ENCODE data around the gene MAP4K3. TPM values are rescaled to one million over a fixed set of nuclear protein-coding genes. Genes with fewer than 3 reads are reported as not detected.

MAP4K3 gene
- total RNA-seq, 1 experiment from 2014 or later = 97.4 TPM

DNA sequence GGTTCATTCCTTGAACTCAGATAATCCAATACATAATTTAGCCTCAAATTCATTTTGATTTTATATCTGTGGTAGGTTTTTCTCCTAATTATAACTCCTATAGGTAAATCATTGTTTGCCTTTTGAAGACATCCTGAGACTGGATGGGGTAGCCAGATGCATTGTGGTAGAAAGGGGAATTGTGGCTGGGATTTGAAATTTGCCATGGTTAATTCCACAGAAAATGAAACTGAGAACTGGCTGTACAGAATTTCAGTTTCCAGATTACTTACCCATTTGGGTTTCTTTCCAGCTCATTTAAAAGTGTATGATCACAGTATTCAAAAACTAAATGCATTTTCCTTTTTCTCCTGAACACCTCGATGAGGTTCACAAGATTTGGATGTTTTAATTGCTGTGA, 211.5 kb downstream of the MAP4K3 start:
- no peak for DNase-seq
- no TSS peak for BruUV-seq (replicated peaks)
- H4K20me1 ChIP-seq (ENCODE audit: low read length) = no peaks in the 10 kb centered on the region
- H3K9ac ChIP-seq (ENCODE audit: low read length) = no peak overlapping the region
- CTCF ChIA-PET = no interaction called here
- POLR2A ChIA-PET (ENCODE audit: unreplicated experiment) = no interaction called here
- ATAC-seq = no peak
- H3K4me1 ChIP-seq (ENCODE audit: insufficient read depth, low read length) = no peaks in the 10 kb centered on the region
- no peaks in the 10 kb centered on the region for H3K79me2 ChIP-seq (ENCODE audit: low read length)
- no peak overlapping the region for H2AFZ ChIP-seq (ENCODE audit: low read length)
- no peak for TF ChIP-seq EZH2 (IDR thresholded peaks at IDR 0.05; ENCODE audit: low read length, unreplicated experiment)
- TF ChIP-seq, protein P1, sequence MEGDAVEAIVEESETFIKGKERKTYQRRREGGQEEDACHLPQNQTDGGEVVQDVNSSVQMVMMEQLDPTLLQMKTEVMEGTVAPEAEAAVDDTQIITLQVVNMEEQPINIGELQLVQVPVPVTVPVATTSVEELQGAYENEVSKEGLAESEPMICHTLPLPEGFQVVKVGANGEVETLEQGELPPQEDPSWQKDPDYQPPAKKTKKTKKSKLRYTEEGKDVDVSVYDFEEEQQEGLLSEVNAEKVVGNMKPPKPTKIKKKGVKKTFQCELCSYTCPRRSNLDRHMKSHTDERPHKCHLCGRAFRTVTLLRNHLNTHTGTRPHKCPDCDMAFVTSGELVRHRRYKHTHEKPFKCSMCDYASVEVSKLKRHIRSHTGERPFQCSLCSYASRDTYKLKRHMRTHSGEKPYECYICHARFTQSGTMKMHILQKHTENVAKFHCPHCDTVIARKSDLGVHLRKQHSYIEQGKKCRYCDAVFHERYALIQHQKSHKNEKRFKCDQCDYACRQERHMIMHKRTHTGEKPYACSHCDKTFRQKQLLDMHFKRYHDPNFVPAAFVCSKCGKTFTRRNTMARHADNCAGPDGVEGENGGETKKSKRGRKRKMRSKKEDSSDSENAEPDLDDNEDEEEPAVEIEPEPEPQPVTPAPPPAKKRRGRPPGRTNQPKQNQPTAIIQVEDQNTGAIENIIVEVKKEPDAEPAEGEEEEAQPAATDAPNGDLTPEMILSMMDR (conservative IDR thresholded peaks at IDR 0.05; ENCODE audit: low read depth, low read length) = no peak
- no peak for TF ChIP-seq EZH2phosphoT487 (IDR thresholded peaks at IDR 0.05; ENCODE audit: borderline replicate concordance, low read length)
- H3K36me3 ChIP-seq (ENCODE audit: low read depth, low read length) = no peaks in the 10 kb centered on the region
- no peaks in the 10 kb centered on the region for H3F3A ChIP-seq (ENCODE audit: low read length, unreplicated experiment)
- H3K4me3 ChIP-seq (ENCODE audit: low read length) = no peak overlapping the region
- no peak overlapping the region for H3K4me2 ChIP-seq (ENCODE audit: low read length)
- no peak overlapping the region for H3K27ac ChIP-seq (ENCODE audit: low read length)
- H3K27me3 ChIP-seq (ENCODE audit: low read length) = no peaks in the 10 kb centered on the region
- H3K9me3 ChIP-seq (ENCODE audit: low read length) = no peaks in the 10 kb centered on the region
- H3K9me2 ChIP-seq (replicated peaks; ENCODE audit: low read length) = no peaks in the 10 kb centered on the region
- intact Hi-C loops (cut with micrococcal nuclease) = no loop called here

DNA sequence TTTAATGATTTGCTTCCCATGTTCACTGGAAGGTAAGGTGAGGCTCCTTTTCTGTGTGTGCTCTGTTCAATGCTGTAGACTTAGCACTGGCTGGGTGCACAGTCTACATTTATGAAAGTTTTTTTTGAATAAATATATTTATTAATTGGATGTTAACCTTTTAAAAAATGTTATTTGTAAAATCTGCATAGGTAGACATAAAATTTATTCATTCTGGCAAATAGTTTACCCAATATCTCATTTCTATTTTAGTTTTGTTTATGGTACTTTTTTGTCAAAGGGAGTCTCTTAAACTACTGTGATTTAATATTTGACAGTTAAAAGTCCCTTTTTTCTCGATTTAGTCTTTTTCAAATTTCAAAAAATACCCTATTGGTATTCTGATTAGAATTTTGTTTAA, 213.2 kb downstream of the MAP4K3 start:
- Histone ChIP-seq H3K9me3 (ENCODE audit: low read length) (no peaks in the 10 kb centered on the region), H3K9ac (ENCODE audit: low read length) (no peak overlapping the region), H3K79me2 (ENCODE audit: low read length) (no peaks in the 10 kb centered on the region), H3K9me2 (replicated peaks; ENCODE audit: low read length) (no peaks in the 10 kb centered on the region), H3K4me1 (ENCODE audit: insufficient read depth, low read length) (no peaks in the 10 kb centered on the region), H3F3A (ENCODE audit: low read length, unreplicated experiment) (no peaks in the 10 kb centered on the region), H4K20me1 (ENCODE audit: low read length) (no peaks in the 10 kb centered on the region), H2AFZ (ENCODE audit: low read length) (no peak overlapping the region), H3K27me3 (ENCODE audit: low read length) (no peaks in the 10 kb centered on the region), H3K27ac (ENCODE audit: low read length) (no peak overlapping the region), H3K36me3 (ENCODE audit: low read depth, low read length) (no peaks in the 10 kb centered on the region), H3K4me3 (ENCODE audit: low read length) (no peak overlapping the region), H3K4me2 (ENCODE audit: low read length) (no peak overlapping the region)
- TF ChIP-seq EZH2phosphoT487 (IDR thresholded peaks at IDR 0.05; ENCODE audit: borderline replicate concordance, low read length) (no peak), EZH2 (IDR thresholded peaks at IDR 0.05; ENCODE audit: low read length, unreplicated experiment) (no peak)
- TF ChIP-seq, protein P1 (conservative IDR thresholded peaks at IDR 0.05; ENCODE audit: low read depth, low read length) = no peak
- ATAC-seq = no peak
- CTCF ChIA-PET = no interaction called here
- DNase-seq = no peak
- intact Hi-C loops (cut with micrococcal nuclease) = no loop called here
- POLR2A ChIA-PET (ENCODE audit: unreplicated experiment) = no interaction called here
- no TSS peak for BruUV-seq (replicated peaks)

DNA sequence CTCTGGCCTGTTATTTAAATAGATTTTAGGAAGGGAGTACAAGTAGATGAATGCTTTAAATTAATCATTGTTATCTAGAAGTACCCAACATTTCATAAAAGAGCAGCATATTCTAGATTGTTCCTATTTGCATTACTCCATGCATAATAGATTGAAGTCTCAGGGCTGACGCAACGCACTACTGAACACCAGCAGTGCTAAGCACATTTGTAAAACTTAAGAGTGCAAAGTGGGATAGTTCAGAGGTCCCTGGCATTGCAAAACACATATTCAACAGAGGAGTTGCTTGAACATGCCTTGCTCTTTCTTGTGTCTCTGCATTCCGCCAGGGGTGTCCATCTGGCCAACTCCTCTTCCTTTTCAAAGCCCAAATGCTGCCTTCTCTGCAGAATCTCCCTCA, 215.6 kb downstream of the MAP4K3 start:
- no peak overlapping the region for H3K9ac ChIP-seq (ENCODE audit: low read length)
- no peak overlapping the region for H3K4me3 ChIP-seq (ENCODE audit: low read length)
- no peaks in the 10 kb centered on the region for H3K9me2 ChIP-seq (replicated peaks; ENCODE audit: low read length)
- intact Hi-C loops (cut with micrococcal nuclease) = no loop called here
- ATAC-seq (no peak), DNase-seq (no peak)
- H3F3A ChIP-seq (ENCODE audit: low read length, unreplicated experiment) = no peaks in the 10 kb centered on the region
- ChIA-PET POLR2A (ENCODE audit: unreplicated experiment) (no interaction called here), CTCF (no interaction called here)
- H3K27me3 ChIP-seq (ENCODE audit: low read length) = no peaks in the 10 kb centered on the region
- no peaks in the 10 kb centered on the region for H3K4me1 ChIP-seq (ENCODE audit: insufficient read depth, low read length)
- H4K20me1 ChIP-seq (ENCODE audit: low read length) = no peaks in the 10 kb centered on the region
- no peak overlapping the region for H2AFZ ChIP-seq (ENCODE audit: low read length)
- H3K79me2 ChIP-seq (ENCODE audit: low read length) = no peaks in the 10 kb centered on the region
- BruUV-seq (replicated peaks) = no TSS peak
- no peak overlapping the region for H3K27ac ChIP-seq (ENCODE audit: low read length)
- H3K4me2 ChIP-seq (ENCODE audit: low read length) = no peak overlapping the region
- TF ChIP-seq, protein P1 (conservative IDR thresholded peaks at IDR 0.05; ENCODE audit: low read depth, low read length) = no peak
- TF ChIP-seq EZH2 (IDR thresholded peaks at IDR 0.05; ENCODE audit: low read length, unreplicated experiment) = no peak
- no peak for TF ChIP-seq EZH2phosphoT487 (IDR thresholded peaks at IDR 0.05; ENCODE audit: borderline replicate concordance, low read length)
- no peaks in the 10 kb centered on the region for H3K36me3 ChIP-seq (ENCODE audit: low read depth, low read length)
- no peaks in the 10 kb centered on the region for H3K9me3 ChIP-seq (ENCODE audit: low read length)

Measured in PC-3 (cell line).